ENCODE results near the gene DNM1L. TPM values are rescaled to one million over a fixed set of nuclear protein-coding genes. Genes with fewer than 3 reads are reported as not detected.

The DNM1L gene
- total RNA-seq, 4 donors from 2014 or later, result 43.9 to 83.6 (median 53.1) TPM

GRCh38 chr12:32695787-32696186 lies 16.7 kb downstream of the DNM1L start:
- no peak for TF ChIP-seq CTCF (IDR thresholded peaks at IDR 0.05; ENCODE audit: low read depth)

GRCh38 chr12:32697445-32697844 lies 18.3 kb downstream of the DNM1L start:
- no peak for TF ChIP-seq CTCF (IDR thresholded peaks at IDR 0.05; ENCODE audit: low read depth)

GRCh38 chr12:32698285-32698684 lies 19.2 kb downstream of the DNM1L start:
- TF ChIP-seq CTCF (IDR thresholded peaks at IDR 0.05; ENCODE audit: low read depth), result no peak

- no peak for TF ChIP-seq CTCF (IDR thresholded peaks at IDR 0.05; ENCODE audit: low read depth)
Measured at GRCh38 chr12:32702473-32702872, 23.4 kb downstream of the DNM1L start.

- no peak for TF ChIP-seq CTCF (IDR thresholded peaks at IDR 0.05; ENCODE audit: low read depth)
Measured at GRCh38 chr12:32702946-32703345, 23.8 kb downstream of the DNM1L start.

- TF ChIP-seq CTCF (IDR thresholded peaks at IDR 0.05; ENCODE audit: low read depth), result no peak
Measured at GRCh38 chr12:32705783-32706182, 26.7 kb downstream of the DNM1L start.

- TF ChIP-seq CTCF (IDR thresholded peaks at IDR 0.05; ENCODE audit: low read depth), result no peak
Measured at GRCh38 chr12:32706335-32707024, 27.4 kb downstream of the DNM1L start.

Measured in subcutaneous adipose tissue (tissue), 4 donors.